ENCODE data around the gene TP53TG5.
A peak's percentile ranks its signal among the peaks of the same experiment; 100 is the strongest.

The TP53TG5 gene

GRCh38 chr20:45367126-45367525 is 11.0 kb downstream of the TP53TG5 start:
- Histone ChIP-seq H3K27me3 (ENCODE audit: control insufficient read depth in 2 of 2, insufficient read depth in 2 of 2, low read length in 2 of 2) (no peaks in the 10 kb centered on the region), H3K4me1 (ENCODE audit: control insufficient read depth in 2 of 2, insufficient read depth in 2 of 2, low read length in 2 of 2) (peaks cover 23 to 28% of the 10 kb centered on the region in 2 donors), H3K4me3 (ENCODE audit: low read length in 2 of 2) (no peak overlapping the region), H3K27ac (ENCODE audit: low read depth in 2 of 2, low read length in 2 of 2) (no peak overlapping the region), H3K9me3 (ENCODE audit: control insufficient read depth in 2 of 2, low read length in 2 of 2) (no peaks in the 10 kb centered on the region), H3K9ac (ENCODE audit: low read depth in 1 of 2, low read length in 2 of 2) (no peak overlapping the region), H3K36me3 (ENCODE audit: control insufficient read depth in 2 of 2, insufficient read depth in 2 of 2, low read length in 2 of 2) (peaks cover 25 to 30% of the 10 kb centered on the region in 2 donors)

- H3K9me3 ChIP-seq (ENCODE audit: control insufficient read depth in 2 of 2, low read length in 2 of 2): no peaks in the 10 kb centered on the region
- H3K27me3 ChIP-seq (ENCODE audit: control insufficient read depth in 2 of 2, insufficient read depth in 2 of 2, low read length in 2 of 2): no peaks in the 10 kb centered on the region
- H3K27ac ChIP-seq (ENCODE audit: low read depth in 2 of 2, low read length in 2 of 2): no peak overlapping the region
- no peak overlapping the region for H3K4me3 ChIP-seq (ENCODE audit: low read length in 2 of 2)
- H3K36me3 ChIP-seq (ENCODE audit: control insufficient read depth in 2 of 2, insufficient read depth in 2 of 2, low read length in 2 of 2): peaks cover 25 to 30% of the 10 kb centered on the region in 2 donors
- H3K9ac ChIP-seq (ENCODE audit: low read depth in 1 of 2, low read length in 2 of 2): no peak overlapping the region
- H3K4me1 ChIP-seq (ENCODE audit: control insufficient read depth in 2 of 2, insufficient read depth in 2 of 2, low read length in 2 of 2): peaks cover 23 to 26% of the 10 kb centered on the region in 2 donors
Observed at GRCh38 chr20:45366631-45367030, 11.5 kb downstream of the TP53TG5 start.

DNA sequence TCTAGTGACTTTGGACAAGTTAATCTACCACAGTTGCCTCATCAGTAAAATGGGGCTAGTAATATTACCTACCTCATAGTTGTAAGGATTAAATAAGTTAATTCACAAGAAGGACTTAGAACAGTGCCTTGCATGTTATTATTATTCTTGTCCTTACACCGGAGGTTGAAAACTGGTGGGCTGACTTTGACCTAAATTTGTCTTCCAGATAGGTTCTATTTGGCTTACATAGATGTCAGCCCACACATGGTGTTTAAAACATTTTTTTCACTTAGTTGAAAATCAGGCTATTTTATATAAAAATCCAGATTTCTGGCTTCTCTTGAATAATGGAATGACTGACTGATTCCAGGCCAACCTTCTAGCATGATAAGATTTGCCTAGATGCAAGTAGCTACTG is 11.9 kb downstream of the TP53TG5 start:
- Histone ChIP-seq H3K27ac (ENCODE audit: low read depth in 2 of 2, low read length in 2 of 2) (no peak overlapping the region), H3K36me3 (ENCODE audit: control insufficient read depth in 2 of 2, insufficient read depth in 2 of 2, low read length in 2 of 2) (peaks cover 25 to 30% of the 10 kb centered on the region in 2 donors)

DNA sequence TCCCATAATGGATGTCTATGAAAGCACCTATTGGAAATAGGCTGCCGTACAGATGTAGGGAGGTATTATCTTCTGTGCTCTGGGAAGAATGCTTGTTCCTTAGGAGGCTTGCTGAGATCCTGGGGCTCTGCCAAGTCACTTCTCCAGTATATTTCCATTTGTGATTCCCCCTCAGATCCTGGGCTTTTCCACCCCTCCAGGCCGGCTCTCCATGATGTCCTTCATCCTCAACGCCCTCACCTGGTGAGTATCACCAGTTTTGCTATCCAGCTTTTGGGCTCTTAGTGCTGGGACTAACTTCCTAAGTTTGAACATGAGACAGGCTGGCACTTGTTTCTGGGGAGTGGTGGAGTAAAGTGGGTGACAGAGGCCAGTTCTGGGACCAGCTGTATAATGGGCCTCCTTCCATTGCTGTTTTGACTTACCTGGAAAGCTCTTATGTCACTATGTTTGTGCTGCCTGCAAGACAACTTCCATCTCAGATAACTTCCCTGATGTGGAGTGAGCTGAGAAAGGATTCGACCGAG is 12.6 kb downstream of the TP53TG5 start:
- Histone ChIP-seq H3K9me3 (ENCODE audit: control insufficient read depth in 2 of 2, low read length in 2 of 2) (no peaks in the 10 kb centered on the region), H3K4me3 (ENCODE audit: low read length in 2 of 2) (no peak overlapping the region), H3K36me3 (ENCODE audit: control insufficient read depth in 2 of 2, insufficient read depth in 2 of 2, low read length in 2 of 2) (peaks cover 25 to 30% of the 10 kb centered on the region in 2 donors), H3K27ac (ENCODE audit: low read depth in 2 of 2, low read length in 2 of 2) (peak overlapping the region in 1 of 2 donors; percentile 65), H3K27me3 (ENCODE audit: control insufficient read depth in 2 of 2, insufficient read depth in 2 of 2, low read length in 2 of 2) (no peaks in the 10 kb centered on the region), H3K4me1 (ENCODE audit: control insufficient read depth in 2 of 2, insufficient read depth in 2 of 2, low read length in 2 of 2) (peaks cover 23 to 29% of the 10 kb centered on the region in 2 donors), H3K9ac (ENCODE audit: low read depth in 1 of 2, low read length in 2 of 2) (peak overlapping the region in 1 of 2 donors; percentile 15)

More for the DNA sequence above, 11.9 kb downstream of the TP53TG5 start:
- H3K27me3 ChIP-seq (ENCODE audit: control insufficient read depth in 2 of 2, insufficient read depth in 2 of 2, low read length in 2 of 2): no peaks in the 10 kb centered on the region
- H3K9ac ChIP-seq (ENCODE audit: low read depth in 1 of 2, low read length in 2 of 2): no peak overlapping the region
- no peak overlapping the region for H3K4me3 ChIP-seq (ENCODE audit: low read length in 2 of 2)
- H3K4me1 ChIP-seq (ENCODE audit: control insufficient read depth in 2 of 2, insufficient read depth in 2 of 2, low read length in 2 of 2): peaks cover 23 to 26% of the 10 kb centered on the region in 2 donors
- H3K9me3 ChIP-seq (ENCODE audit: control insufficient read depth in 2 of 2, low read length in 2 of 2): no peaks in the 10 kb centered on the region

- H3K36me3 ChIP-seq (ENCODE audit: control insufficient read depth in 2 of 2, insufficient read depth in 2 of 2, low read length in 2 of 2): peaks cover 25 to 30% of the 10 kb centered on the region in 2 donors
- H3K9me3 ChIP-seq (ENCODE audit: control insufficient read depth in 2 of 2, low read length in 2 of 2): no peaks in the 10 kb centered on the region
- H3K4me1 ChIP-seq (ENCODE audit: control insufficient read depth in 2 of 2, insufficient read depth in 2 of 2, low read length in 2 of 2): peaks cover 30 to 32% of the 10 kb centered on the region in 2 donors
- H3K9ac ChIP-seq (ENCODE audit: low read depth in 1 of 2, low read length in 2 of 2): peak overlapping the region; percentile 88 to 94
- no peaks in the 10 kb centered on the region for H3K27me3 ChIP-seq (ENCODE audit: control insufficient read depth in 2 of 2, insufficient read depth in 2 of 2, low read length in 2 of 2)
- peak overlapping the region; percentile 92 to 94 for H3K4me3 ChIP-seq (ENCODE audit: low read length in 2 of 2)
- H3K27ac ChIP-seq (ENCODE audit: low read depth in 2 of 2, low read length in 2 of 2): peak overlapping the region; percentile 98
Observed at GRCh38 chr20:45363611-45364492, 14.3 kb downstream of the TP53TG5 start.

- Histone ChIP-seq H3K27me3 (ENCODE audit: control insufficient read depth in 2 of 2, insufficient read depth in 2 of 2, low read length in 2 of 2) (no peaks in the 10 kb centered on the region), H3K27ac (ENCODE audit: low read depth in 2 of 2, low read length in 2 of 2) (peak within 1 kb of the TSS; percentile 98), H3K9me3 (ENCODE audit: control insufficient read depth in 2 of 2, low read length in 2 of 2) (no peaks in the 10 kb centered on the region), H3K4me3 (ENCODE audit: low read length in 2 of 2) (peak within 1 kb of the TSS; percentile 92 to 94), H3K36me3 (ENCODE audit: control insufficient read depth in 2 of 2, insufficient read depth in 2 of 2, low read length in 2 of 2) (peaks cover 18 to 28% of the 10 kb centered on the region in 2 donors), H3K9ac (ENCODE audit: low read depth in 1 of 2, low read length in 2 of 2) (peak within 1 kb of the TSS; percentile 88 to 94), H3K4me1 (ENCODE audit: control insufficient read depth in 2 of 2, insufficient read depth in 2 of 2, low read length in 2 of 2) (peaks cover 33% of the 10 kb centered on the region in 2 donors)
Observed at GRCh38 chr20:45362804-45363610, 15.1 kb downstream of the TP53TG5 start, which contains the start of gene SYS1. SYS1 (plus strand) TSS chr20:45363156; CDS start chr20:45363532, 376 bp downstream.

DNA sequence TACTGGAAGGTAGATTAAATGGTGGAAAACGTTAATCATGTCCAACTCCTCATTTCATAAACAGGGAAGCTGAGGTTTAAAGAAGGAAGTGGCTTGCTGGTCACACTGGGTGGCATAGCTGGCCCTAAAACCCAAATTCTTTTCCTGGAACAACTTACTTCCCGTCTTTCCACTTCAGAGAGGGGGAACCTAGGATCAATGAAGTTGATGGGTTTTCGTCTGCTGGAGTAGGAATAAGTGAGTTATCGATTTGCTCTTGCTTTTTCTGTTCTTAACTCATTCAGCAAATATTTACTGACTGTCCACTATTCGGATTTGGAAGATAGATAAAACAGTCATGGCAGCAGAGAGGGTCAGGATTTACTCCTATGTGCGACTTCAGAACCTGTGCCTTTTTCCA is 16.3 kb downstream of the TP53TG5 start:
- no peaks in the 10 kb centered on the region for H3K9me3 ChIP-seq (ENCODE audit: control insufficient read depth in 2 of 2, low read length in 2 of 2)
- no peaks in the 10 kb centered on the region for H3K27me3 ChIP-seq (ENCODE audit: control insufficient read depth in 2 of 2, insufficient read depth in 2 of 2, low read length in 2 of 2)
- no peak overlapping the region for H3K9ac ChIP-seq (ENCODE audit: low read depth in 1 of 2, low read length in 2 of 2)
- no peak overlapping the region for H3K27ac ChIP-seq (ENCODE audit: low read depth in 2 of 2, low read length in 2 of 2)
- peaks cover 10 to 16% of the 10 kb centered on the region in 2 donors for H3K36me3 ChIP-seq (ENCODE audit: control insufficient read depth in 2 of 2, insufficient read depth in 2 of 2, low read length in 2 of 2)
- no peak overlapping the region for H3K4me3 ChIP-seq (ENCODE audit: low read length in 2 of 2)
- peaks cover 26 to 41% of the 10 kb centered on the region in 2 donors for H3K4me1 ChIP-seq (ENCODE audit: control insufficient read depth in 2 of 2, insufficient read depth in 2 of 2, low read length in 2 of 2)

DNA sequence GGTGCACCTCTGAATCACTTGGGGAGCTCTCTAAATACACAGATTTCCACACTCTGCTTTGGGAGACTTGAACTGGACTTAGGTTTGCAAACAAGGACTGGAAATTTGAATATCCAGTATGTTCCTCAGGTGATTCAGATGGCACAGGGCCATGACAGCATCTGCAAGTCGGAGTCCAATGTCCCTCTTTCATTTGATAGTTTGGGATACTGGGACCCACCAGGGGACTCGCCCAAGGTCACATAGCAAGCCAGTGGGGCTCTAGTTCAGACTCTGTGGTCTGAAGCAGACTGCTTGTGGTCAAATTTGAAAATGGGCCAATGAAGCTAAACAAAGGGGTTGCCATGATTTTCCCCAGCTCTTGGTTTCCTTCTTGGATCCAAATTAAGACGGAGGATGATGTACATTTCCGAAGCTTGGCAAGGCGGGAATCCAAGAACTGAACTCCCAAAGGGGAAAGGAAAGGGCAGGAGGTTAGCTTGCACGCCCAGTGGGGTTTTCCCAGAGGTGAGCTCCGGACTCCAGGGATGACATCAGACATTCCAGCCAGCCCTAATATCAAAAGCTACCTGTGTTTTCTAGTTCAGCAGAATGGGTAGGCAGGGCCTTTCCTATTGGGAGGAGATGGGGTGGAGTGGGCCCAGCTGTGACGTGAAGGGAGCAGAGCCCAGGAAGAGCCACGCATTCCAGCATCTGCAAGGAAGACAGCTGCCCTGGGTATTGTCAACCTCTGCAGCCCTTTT is 18.5 kb downstream of the TP53TG5 start:
- H3K27me3 ChIP-seq (ENCODE audit: control insufficient read depth in 2 of 2, insufficient read depth in 2 of 2, low read length in 2 of 2): no peaks in the 10 kb centered on the region
- H3K9me3 ChIP-seq (ENCODE audit: control insufficient read depth in 2 of 2, low read length in 2 of 2): no peaks in the 10 kb centered on the region
- H3K36me3 ChIP-seq (ENCODE audit: control insufficient read depth in 2 of 2, insufficient read depth in 2 of 2, low read length in 2 of 2): no peaks in the 10 kb centered on the region
- peaks cover 26 to 31% of the 10 kb centered on the region in 2 donors for H3K4me1 ChIP-seq (ENCODE audit: control insufficient read depth in 2 of 2, insufficient read depth in 2 of 2, low read length in 2 of 2)
- no peak overlapping the region for H3K4me3 ChIP-seq (ENCODE audit: low read length in 2 of 2)
- peak overlapping the region; percentile 31 to 68 for H3K27ac ChIP-seq (ENCODE audit: low read depth in 2 of 2, low read length in 2 of 2)
- H3K9ac ChIP-seq (ENCODE audit: low read depth in 1 of 2, low read length in 2 of 2): no peak overlapping the region

DNA sequence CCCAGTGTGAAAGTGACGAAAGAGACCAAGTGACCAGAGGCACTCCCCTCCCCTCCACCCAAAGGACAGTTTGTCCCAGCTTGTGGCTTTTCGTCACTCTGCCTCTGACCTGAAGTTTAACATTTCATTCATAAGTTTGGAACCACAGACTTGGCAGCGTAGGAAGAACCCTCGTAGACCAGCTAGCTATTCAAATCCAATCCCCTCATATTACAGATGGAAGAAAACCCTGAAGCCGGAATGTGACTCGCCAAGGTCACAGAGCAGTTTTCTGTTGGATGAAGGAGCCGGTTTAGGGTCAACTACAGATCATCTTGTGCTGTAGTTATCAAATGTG is 19.1 kb downstream of the TP53TG5 start:
- Histone ChIP-seq H3K27me3 (ENCODE audit: control insufficient read depth in 2 of 2, insufficient read depth in 2 of 2, low read length in 2 of 2) (no peaks in the 10 kb centered on the region), H3K4me1 (ENCODE audit: control insufficient read depth in 2 of 2, insufficient read depth in 2 of 2, low read length in 2 of 2) (peaks cover 23 to 28% of the 10 kb centered on the region in 2 donors), H3K4me3 (ENCODE audit: low read length in 2 of 2) (no peak overlapping the region), H3K9me3 (ENCODE audit: control insufficient read depth in 2 of 2, low read length in 2 of 2) (no peaks in the 10 kb centered on the region), H3K9ac (ENCODE audit: low read depth in 1 of 2, low read length in 2 of 2) (peak overlapping the region in 1 of 2 donors; percentile 17), H3K36me3 (ENCODE audit: control insufficient read depth in 2 of 2, insufficient read depth in 2 of 2, low read length in 2 of 2) (no peaks in the 10 kb centered on the region), H3K27ac (ENCODE audit: low read depth in 2 of 2, low read length in 2 of 2) (peak overlapping the region in 1 of 2 donors; percentile 68)
